Neural cell (in vitro differentiated cells): ENCODE results near the gene HTD2. TPM values are rescaled to one million over a fixed set of nuclear protein-coding genes. Genes with fewer than 3 reads are reported as not detected.

Experiments
- H2AFZ ChIP-seq: fragments of 200-600, 300-800 bp; sonication (generic), shearing (Covaris generic); 2 replicates; pipeline ENCODE4 v1.6.0; 2014; ENCODE audit warnings: low read depth, mild to moderate bottlenecking, antibody characterized with exemption, low read length, moderate library complexity
- H3F3A ChIP-seq: fragments of 200-600 bp; shearing (Covaris generic); 2 replicates; pipeline ENCODE4 v1.6.1; 2016; ENCODE audit warnings: mild to moderate bottlenecking, moderate library complexity, mixed read lengths, antibody characterized with exemption, low read length; ENCODE audit not compliant: insufficient read depth, poor library complexity, severe bottlenecking
- H3K27ac ChIP-seq: fragments of 200-600, 300-800 bp; sonication (generic), shearing (Covaris generic); 2 replicates; pipeline ENCODE4 v1.5.1; 2014; ENCODE audit warnings: mild to moderate bottlenecking, low read length, moderate library complexity
- H3K27me3 ChIP-seq: fragments of 300-800, 200-600 bp; sonication (generic), shearing (Covaris generic); 2 replicates; pipeline ENCODE4 v1.6.0; 2014; ENCODE audit warnings: mild to moderate bottlenecking, low read depth, low read length, moderate library complexity; ENCODE audit not compliant: insufficient read depth
- H3K36me3 ChIP-seq: fragments of 300-800, 200-600 bp; sonication (generic), shearing (Covaris generic); 2 replicates; pipeline ENCODE4 v1.5.1; 2014; ENCODE audit warnings: mild to moderate bottlenecking, antibody characterized with exemption, low read length, moderate library complexity; ENCODE audit not compliant: insufficient read depth
- H3K4me2 ChIP-seq: fragments of 300-800, 200-600 bp; sonication (generic), shearing (Covaris generic); 2 replicates; pipeline ENCODE4 v1.6.0; 2014; ENCODE audit warnings: mild to moderate bottlenecking, low read length
- H3K4me3 ChIP-seq: fragments of 300-800, 200-600 bp; sonication (generic), shearing (Covaris generic); 2 replicates; pipeline ENCODE4 v1.5.1; 2014; ENCODE audit warnings: mild to moderate bottlenecking, low read length, moderate library complexity
- H3K79me2 ChIP-seq: fragments of 200-600 bp; shearing (Covaris generic); replicated peaks from 2 replicates; pipeline ENCODE4 v1.6.0; 2014; ENCODE audit warnings: mild to moderate bottlenecking, low read length, moderate library complexity; ENCODE audit not compliant: insufficient read depth
- H3K9ac ChIP-seq: fragments of 300-800, 200-600 bp; sonication (generic), shearing (Covaris generic); 2 replicates; pipeline ENCODE4 v1.6.1; 2016; ENCODE audit warnings: mild to moderate bottlenecking, low read length, mixed read lengths
- H3K9me2 ChIP-seq: fragments of 200-600 bp; shearing (Covaris generic); 2 replicates; pipeline ENCODE4 v1.6.1; 2016; ENCODE audit warnings: mild to moderate bottlenecking, low read length, mixed read lengths; ENCODE audit not compliant: insufficient read depth
- H3K9me3 ChIP-seq: fragments of 200-600, 300-800 bp; sonication (generic), shearing (Covaris generic); 2 replicates; pipeline ENCODE4 v1.6.1; 2016; ENCODE audit warnings: mild to moderate bottlenecking, mixed run types, low read length, moderate library complexity, mixed read lengths
- H4K20me1 ChIP-seq: fragments of 200-600 bp; shearing (Covaris generic); 2 replicates; pipeline ENCODE4 v1.6.1; 2016; ENCODE audit warnings: mild to moderate bottlenecking, mixed run types; ENCODE audit not compliant: insufficient read depth
- EP300 ChIP-seq: fragments of 450-650 bp; conservative IDR thresholded peaks from 2 replicates; pipeline ENCODE4 v1.6.1; 2014; ENCODE audit warnings: antibody characterized with exemption, mild to moderate bottlenecking, moderate library complexity; ENCODE audit not compliant: poor library complexity, severe bottlenecking
- EZH2 ChIP-seq: fragments of 200-600, 300-800 bp; shearing (Covaris generic), sonication (generic); IDR thresholded peaks from 2 replicates; pipeline ENCODE4 v1.6.1; 2014; ENCODE audit warnings: antibody characterized with exemption, low read length, borderline replicate concordance, mild to moderate bottlenecking; ENCODE audit not compliant: insufficient read depth, poor library complexity, severe bottlenecking
- MXI1 ChIP-seq: fragments of 450-650 bp; conservative IDR thresholded peaks from 2 replicates; pipeline ENCODE4 v1.6.1; 2014; ENCODE audit warnings: antibody characterized with exemption, mild to moderate bottlenecking; ENCODE audit not compliant: poor library complexity, severe bottlenecking
- POLR2AphosphoS5 ChIP-seq: IDR thresholded peaks from 2 replicates; pipeline ENCODE4 v1.6.1; 2012
- RAD21 ChIP-seq: fragments of 450-650 bp; conservative IDR thresholded peaks from 2 replicates; pipeline ENCODE4 v1.6.1; 2014; ENCODE audit warnings: antibody characterized with exemption, mild to moderate bottlenecking, moderate library complexity
- REST ChIP-seq: IDR thresholded peaks from 2 replicates; pipeline ENCODE4 v1.6.1; 2012; ENCODE audit warnings: borderline replicate concordance
- SMC3 ChIP-seq: fragments of 450-650 bp; conservative IDR thresholded peaks from 2 replicates; pipeline ENCODE4 v1.6.1; 2014; ENCODE audit warnings: antibody characterized with exemption, mild to moderate bottlenecking, moderate library complexity; ENCODE audit not compliant: poor library complexity
- TAF1 ChIP-seq: IDR thresholded peaks from 2 replicates; pipeline ENCODE4 v1.6.1; 2012; ENCODE audit warnings: low read depth
- polyA plus RNA-seq: library from polyadenylated mRNA; depleted of rRNA; stranded (reverse); fragments of >200 nt; gene quantifications from 2 replicates; pipeline ENCODE4 v1.2.3, GENCODE V29; 2014
- TF ChIP-seq, protein P1 (sequence below): fragments of 450-650 bp; IDR thresholded peaks from 2 replicates; pipeline ENCODE4 v1.5.1; 2014; ENCODE audit warnings: antibody characterized with exemption, mild to moderate bottlenecking, moderate library complexity; ENCODE audit not compliant: poor library complexity, severe bottlenecking

Gene HTD2
- polyA plus RNA-seq, 1 donor from 2014 or later = 19.0 TPM

GRCh38 chr3:58298190-58298589 is 8.1 kb upstream of the HTD2 start:
- H3K27me3 ChIP-seq = no peaks in the 10 kb centered on the region
- no peak overlapping the region for H3K9ac ChIP-seq
- H3K4me2 ChIP-seq = no peak overlapping the region
- H3K27ac ChIP-seq = no peak overlapping the region
- TF ChIP-seq TAF1 (no peak), POLR2AphosphoS5 (no peak), SMC3 (no peak), RAD21 (no peak), EP300 (no peak), REST (no peak), EZH2 (no peak), MXI1 (no peak)
- TF ChIP-seq, protein P1, sequence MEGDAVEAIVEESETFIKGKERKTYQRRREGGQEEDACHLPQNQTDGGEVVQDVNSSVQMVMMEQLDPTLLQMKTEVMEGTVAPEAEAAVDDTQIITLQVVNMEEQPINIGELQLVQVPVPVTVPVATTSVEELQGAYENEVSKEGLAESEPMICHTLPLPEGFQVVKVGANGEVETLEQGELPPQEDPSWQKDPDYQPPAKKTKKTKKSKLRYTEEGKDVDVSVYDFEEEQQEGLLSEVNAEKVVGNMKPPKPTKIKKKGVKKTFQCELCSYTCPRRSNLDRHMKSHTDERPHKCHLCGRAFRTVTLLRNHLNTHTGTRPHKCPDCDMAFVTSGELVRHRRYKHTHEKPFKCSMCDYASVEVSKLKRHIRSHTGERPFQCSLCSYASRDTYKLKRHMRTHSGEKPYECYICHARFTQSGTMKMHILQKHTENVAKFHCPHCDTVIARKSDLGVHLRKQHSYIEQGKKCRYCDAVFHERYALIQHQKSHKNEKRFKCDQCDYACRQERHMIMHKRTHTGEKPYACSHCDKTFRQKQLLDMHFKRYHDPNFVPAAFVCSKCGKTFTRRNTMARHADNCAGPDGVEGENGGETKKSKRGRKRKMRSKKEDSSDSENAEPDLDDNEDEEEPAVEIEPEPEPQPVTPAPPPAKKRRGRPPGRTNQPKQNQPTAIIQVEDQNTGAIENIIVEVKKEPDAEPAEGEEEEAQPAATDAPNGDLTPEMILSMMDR = no peak
- H3F3A ChIP-seq = no peaks in the 10 kb centered on the region
- no peaks in the 10 kb centered on the region for H4K20me1 ChIP-seq
- H3K9me3 ChIP-seq = no peaks in the 10 kb centered on the region
- no peak overlapping the region for H3K4me3 ChIP-seq
- no peak overlapping the region for H2AFZ ChIP-seq
- no peaks in the 10 kb centered on the region for H3K9me2 ChIP-seq
- no peaks in the 10 kb centered on the region for H3K79me2 ChIP-seq
- H3K36me3 ChIP-seq = no peaks in the 10 kb centered on the region

GRCh38 chr3:58299075-58299474 is 7.2 kb upstream of the HTD2 start:
- H3K4me3 ChIP-seq = no peak overlapping the region

More at GRCh38 chr3:58299075-58299474, 7.2 kb upstream of the HTD2 start:
- Histone ChIP-seq H3K9me2 (no peaks in the 10 kb centered on the region), H3F3A (no peaks in the 10 kb centered on the region), H4K20me1 (no peaks in the 10 kb centered on the region), H3K36me3 (no peaks in the 10 kb centered on the region), H3K9ac (no peak overlapping the region), H3K79me2 (no peaks in the 10 kb centered on the region), H2AFZ (no peak overlapping the region), H3K4me2 (no peak overlapping the region), H3K9me3 (no peaks in the 10 kb centered on the region), H3K27ac (no peak overlapping the region), H3K27me3 (no peaks in the 10 kb centered on the region)
- TF ChIP-seq, protein P1 = no peak
- TF ChIP-seq RAD21 (no peak), EZH2 (no peak), TAF1 (no peak), SMC3 (no peak)
